DMS153 (cell line): ENCODE results near the gene PLCH1.

Source experiments
- DNase-seq: peaks from one replicate; lab custom pipeline; 2025; lab: John Stamatoyannopoulos, UW

Gene PLCH1

GRCh38 chr3:155688481-155688880 lies 56.4 kb downstream of the PLCH1 start:
- DNase-seq = no peak

GRCh38 chr3:155683344-155683720 lies 61.5 kb downstream of the PLCH1 start:
- no peak for DNase-seq

GRCh38 chr3:155682426-155683343 lies 62.2 kb downstream of the PLCH1 start:
- DNase-seq = no peak

DNA sequence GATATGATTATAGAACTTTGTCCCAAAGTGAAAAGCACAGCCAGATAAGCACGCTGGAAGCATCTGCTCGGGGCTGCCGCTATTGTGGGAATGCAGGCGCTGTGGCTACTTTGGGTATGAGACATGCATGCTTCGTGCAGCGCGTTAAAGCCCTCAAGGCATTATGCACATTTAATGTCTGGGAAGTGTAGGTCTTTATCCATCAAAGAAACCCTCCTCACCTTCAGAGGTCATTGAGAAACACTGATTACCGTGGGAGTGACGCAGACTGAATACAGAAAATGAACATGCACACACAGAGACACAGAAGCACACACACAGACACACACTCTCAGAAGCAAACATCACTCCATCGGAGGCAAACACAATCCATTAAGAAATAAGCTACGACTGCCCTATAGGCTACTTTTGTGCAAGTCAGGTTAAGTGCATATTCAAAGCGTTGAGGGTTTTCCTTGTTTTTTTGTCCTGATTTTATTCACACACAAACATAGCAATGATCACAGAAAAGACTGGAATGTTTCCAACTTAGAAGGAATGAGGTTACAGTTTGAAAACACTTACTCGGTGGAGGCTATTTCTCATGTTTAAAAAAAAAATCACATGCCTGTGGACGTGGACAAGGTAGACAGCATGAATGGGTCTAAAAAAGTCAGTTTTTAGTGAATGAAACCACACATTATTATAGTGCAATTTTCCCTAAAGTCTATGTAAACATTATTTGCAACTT lies 68.5 kb downstream of the PLCH1 start:
- DNase-seq = peak; percentile 5

DNA sequence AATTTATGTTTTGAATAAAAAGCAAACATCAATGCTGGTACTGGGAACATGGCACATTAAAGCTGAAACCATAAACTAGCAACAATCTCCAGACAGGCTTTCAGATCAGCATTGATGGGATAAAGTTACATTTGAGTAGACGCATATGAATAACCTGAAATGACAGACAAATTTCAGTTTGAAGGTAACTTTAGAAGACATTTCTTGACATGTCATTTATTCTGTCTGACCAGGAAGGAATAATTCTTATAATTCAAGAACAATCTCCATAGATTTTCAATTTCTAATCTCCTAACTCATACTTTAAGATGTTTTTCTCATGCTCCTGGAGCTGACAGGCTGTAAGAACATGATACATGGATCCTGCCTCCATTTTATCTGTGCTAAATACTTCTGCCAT lies 69.8 kb downstream of the PLCH1 start:
- DNase-seq = no peak

DNA sequence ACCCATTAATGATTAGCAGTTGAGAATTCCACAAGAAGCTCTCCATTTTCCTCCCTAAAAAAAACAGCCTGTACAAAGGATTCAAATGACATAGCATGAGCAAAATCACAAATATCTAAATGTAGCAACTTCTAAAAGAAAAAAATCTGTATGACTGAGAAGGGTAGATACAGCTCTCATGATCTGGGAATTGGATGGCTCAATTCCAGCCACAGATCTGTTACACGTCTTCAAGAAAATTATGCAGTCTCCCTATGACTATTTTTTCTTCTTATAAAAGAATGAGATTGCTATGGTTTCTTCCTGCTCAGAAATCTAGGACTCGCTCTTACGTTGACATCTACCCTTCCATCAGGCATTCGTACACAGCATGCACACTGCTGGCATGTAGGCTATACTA lies 71.5 kb downstream of the PLCH1 start:
- DNase-seq = no peak

DNA sequence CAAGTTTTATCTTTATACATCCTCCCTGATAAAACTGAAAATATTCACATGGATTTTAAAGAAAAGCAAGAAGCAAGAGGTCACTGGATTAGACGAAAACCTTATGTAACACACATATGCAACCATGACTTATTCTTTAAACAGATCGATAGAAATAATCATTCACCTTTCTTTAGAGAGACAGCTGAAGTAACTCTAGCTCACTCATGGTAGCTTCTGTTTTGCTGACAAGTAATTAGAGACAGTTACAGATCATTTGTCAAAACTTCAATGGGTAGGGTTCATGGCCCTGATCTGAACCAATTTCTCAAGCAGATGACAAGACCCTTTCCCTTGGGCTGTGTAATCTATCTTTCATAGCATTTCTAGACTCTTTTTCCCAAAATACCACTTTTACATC lies 74.5 kb downstream of the PLCH1 start:
- DNase-seq = no peak

- DNase-seq = no peak
These were observed 76.9 kb downstream of the PLCH1 start for GRCh38 chr3:155667988-155668387.

- DNase-seq = no peak
These were observed 79.8 kb downstream of the PLCH1 start for GRCh38 chr3:155664925-155665695.

- DNase-seq = no peak
These were observed 81.2 kb downstream of the PLCH1 start for GRCh38 chr3:155663467-155664212.

DNA sequence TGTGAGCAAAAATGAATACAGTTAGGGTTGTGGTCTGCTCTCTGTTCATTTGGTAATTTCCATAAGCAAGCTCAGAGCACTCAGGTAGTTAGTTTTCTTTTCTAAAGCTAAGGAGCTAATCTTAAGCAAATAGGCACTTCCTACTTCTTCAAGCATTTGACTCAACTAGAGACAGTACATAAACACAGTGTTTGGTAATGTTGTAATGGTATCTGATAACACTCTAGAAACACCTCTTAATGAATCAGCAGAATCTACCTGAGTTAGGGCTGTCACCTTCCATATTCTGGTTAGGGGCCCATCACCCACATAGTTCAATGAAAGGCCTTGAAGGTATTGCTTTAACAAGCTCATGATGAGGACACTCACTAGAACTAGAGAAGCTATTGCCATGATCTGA lies 83.1 kb downstream of the PLCH1 start:
- DNase-seq = no peak

GRCh38 chr3:155661042-155661441 lies 83.8 kb downstream of the PLCH1 start:
- DNase-seq = no peak

DNA sequence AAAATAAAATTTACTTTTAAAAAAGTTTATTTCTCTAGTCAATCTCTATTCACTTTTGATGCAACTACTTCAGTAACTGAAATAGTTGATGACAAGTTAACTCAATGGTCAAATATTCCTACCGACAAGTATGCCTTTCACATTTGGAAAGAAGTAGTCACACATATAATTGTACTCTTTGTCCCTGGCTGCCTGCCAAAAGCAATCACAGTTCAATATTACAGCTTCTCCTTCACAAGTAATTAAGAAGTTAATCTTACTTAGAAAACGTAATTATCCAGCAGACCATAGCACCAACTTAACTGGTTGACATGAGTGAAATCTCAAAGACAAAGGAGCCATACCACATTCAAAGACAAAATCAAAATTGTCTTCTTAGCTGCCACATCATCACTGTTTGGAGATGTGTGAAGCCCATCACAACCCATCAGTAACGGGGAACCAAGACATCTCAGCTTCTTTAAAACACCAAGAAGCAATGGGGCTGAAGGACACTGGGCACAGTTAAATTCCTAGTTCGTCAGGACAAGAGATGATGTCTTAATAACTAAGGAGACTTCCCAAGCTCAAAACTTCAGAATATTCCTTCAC lies 86.1 kb downstream of the PLCH1 start:
- no peak for DNase-seq

DNA sequence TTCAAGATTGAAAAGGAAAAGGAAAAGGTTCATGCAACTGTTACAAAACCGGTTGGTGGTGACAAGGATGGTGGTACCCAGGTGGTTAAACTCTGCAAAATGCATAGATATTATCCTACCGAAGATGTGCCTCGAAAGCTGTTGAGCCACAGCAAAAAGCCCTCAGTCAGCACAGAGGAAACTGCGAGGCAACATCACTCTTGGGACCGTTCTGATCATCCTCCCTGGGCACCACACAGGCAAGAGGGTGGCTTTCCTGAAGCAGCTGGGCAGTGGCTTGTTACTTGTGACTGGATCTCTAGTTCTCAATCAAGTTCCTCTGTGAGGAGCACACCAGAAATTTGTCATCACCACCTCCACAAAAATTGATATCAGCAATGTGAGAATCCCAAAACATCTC lies 86.9 kb downstream of the PLCH1 start:
- DNase-seq = no peak

DNA sequence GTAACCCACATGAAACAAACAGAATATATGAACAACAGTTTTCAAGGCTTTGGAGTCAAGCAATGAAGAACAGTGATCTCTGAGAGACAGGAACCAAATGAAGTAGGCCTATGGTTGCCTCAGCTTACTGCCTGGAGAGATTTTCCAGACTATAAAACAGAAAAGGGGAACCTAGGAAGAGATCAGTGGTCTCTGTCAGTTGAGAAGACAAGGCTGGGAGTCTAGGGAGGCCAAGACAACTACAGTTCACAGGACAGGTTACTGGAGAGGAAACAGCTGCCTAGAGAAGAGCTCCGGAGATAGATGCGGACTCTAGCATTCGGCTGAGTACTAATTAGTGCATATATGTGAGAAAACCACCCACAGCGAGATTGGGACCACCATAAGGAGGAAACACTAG lies 87.7 kb downstream of the PLCH1 start:
- DNase-seq = no peak

GRCh38 chr3:155656466-155656865 lies 88.4 kb downstream of the PLCH1 start:
- no peak for DNase-seq

GRCh38 chr3:155651489-155652218 lies 93.2 kb downstream of the PLCH1 start:
- no peak for DNase-seq

GRCh38 chr3:155648013-155648591 lies 96.8 kb downstream of the PLCH1 start:
- no peak for DNase-seq

GRCh38 chr3:155647206-155647605 lies 97.7 kb downstream of the PLCH1 start:
- DNase-seq = no peak

DNA sequence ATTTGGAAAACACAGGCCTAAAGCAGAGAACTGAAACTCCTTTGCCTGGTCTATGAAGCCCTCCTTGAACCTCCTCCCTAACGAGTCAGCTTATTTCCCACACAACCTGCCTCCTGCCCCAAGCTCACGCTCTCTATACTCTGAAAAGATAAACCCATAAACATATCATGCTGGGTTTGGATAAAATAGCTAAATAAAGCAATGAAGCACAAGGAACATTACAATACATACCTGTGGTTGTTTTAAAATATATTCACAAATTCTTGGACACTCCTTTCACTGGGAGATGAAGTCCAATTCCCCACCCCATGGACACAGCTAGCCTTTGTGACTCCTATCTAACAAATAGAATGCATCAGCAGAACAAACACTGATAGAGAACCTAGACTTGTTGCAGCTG lies 98.2 kb downstream of the PLCH1 start:
- no peak for DNase-seq
